Occipital lobe (tissue), 2 donors: ENCODE results near the gene RUFY3. TPM values are rescaled to one million over a fixed set of nuclear protein-coding genes. Genes with fewer than 3 reads are reported as not detected.

Experiments used
- DNase-seq: peaks from one replicate; lab custom pipeline; 2025; lab: John Stamatoyannopoulos, UW
- total RNA-seq: library from RNA; depleted of rRNA; stranded (reverse); fragments of >200 nt; gene quantifications from one replicate; pipeline ENCODE4 v1.2.3, GENCODE V29; 2014

Gene RUFY3
- total RNA-seq, 1 donor from 2014 or later: 582 TPM

- no peak for DNase-seq
Measured at GRCh38 chr4:70772929-70773555, 51.3 kb downstream of the RUFY3 start.

- no peak for DNase-seq
Measured at GRCh38 chr4:70778888-70779422, 57.2 kb downstream of the RUFY3 start.

GRCh38 chr4:70783096-70783495 lies 61.3 kb downstream of the RUFY3 start:
- no peak for DNase-seq

- no peak for DNase-seq
Measured at GRCh38 chr4:70787496-70787895, 65.7 kb downstream of the RUFY3 start.

DNA sequence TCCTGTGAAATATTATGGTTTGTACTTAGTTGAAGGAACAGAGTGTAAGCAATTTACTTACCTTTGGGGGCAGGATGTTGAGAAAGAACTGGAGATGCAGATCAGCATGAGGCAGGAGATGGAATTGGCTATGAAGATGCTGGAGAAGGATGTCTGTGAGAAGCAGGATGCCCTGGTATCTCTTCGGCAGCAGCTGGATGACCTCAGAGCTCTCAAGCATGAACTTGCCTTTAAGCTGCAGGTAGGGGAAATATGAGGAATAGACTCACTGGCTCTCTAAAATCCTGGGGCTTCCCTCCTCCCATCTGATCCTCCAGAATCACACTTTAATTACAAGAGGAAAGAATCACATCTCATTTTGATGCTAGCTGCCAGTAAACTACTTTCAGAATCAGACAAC lies 67.0 kb downstream of the RUFY3 start:
- no peak for DNase-seq

DNA sequence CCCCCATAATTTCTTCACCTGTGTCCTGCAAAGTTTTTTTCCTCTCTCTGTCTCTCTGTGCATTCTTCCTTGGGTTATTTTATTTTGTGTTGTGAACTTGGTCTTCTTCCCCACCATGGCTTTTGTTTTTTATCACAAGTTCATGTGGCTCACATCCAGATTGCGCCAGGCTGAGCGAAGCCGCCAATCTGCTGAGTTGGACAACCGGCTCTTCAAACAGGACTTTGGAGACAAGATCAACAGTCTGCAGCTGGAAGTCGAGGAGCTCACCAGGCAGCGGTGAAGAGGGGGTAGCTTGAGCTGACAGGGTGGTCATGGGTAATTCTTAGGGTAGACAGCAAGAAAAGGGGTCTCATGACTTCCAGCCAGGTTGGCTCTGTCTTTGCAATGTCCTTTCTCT lies 71.9 kb downstream of the RUFY3 start:
- no peak for DNase-seq

DNA sequence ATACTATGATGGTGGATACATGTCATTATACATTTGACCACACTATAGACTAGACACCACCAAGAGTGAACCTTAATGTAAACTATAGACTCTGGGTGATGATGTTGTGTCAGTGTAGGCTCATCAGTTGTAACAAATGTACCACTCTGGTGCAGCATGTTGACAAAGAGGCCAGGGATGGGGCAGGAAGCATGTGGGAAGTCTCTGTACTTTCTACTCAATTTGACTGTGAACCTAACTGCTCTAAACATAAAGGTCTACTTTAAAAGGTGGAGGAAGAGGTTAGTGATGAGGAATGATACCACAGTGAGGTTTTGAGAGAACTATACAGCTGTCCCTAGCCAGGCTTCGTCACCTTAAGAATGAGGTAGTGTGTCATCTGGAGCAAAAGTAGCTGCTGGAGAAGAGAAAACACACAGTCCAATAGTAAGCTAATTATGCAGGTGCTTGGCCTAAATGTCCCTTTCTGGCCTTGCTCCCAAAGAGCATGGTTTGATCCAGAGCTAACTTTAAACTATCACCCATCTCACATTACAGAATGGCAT lies 79.6 kb downstream of the RUFY3 start:
- no peak for DNase-seq

GRCh38 chr4:70802928-70803580 lies 81.3 kb downstream of the RUFY3 start:
- no peak for DNase-seq

DNA sequence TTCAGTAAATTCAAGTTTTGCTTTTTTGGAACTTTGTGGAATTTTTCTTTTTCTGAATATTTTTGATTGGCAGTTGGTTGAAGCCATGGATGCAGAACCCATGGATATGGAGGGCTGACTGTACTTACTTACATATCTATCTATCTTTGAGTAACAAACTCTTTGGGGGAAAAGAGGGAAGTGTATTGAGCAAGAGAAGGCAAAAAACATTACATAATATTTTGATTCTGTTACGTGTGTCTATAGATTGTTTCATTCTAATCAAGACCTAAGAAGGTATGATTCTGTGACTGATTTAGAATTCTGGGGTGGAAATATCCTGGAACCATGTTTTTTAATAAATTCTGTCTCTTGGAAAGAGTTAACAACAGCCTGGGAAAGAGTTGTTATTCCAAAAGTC lies 86.4 kb downstream of the RUFY3 start:
- DNase-seq: no peak

DNA sequence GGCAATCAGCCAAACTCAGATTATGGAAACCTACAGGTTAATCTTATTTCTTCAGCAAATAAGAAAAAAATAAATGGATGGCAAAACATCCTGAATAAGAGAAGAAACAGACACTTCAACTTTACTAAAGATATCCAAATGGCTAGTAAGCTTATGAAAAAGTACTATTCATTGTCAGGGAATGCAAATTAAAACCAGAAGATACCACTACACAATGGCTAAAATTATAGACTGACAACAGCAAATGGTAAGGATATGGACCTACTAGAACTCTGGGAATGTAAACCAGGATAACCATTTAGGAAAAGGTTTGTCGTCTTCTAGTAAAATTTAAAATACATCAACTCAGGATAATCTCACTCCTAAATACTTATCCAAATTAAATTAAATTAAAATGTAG lies 93.6 kb downstream of the RUFY3 start:
- DNase-seq: no peak

- DNase-seq: no peak
Measured at GRCh38 chr4:70816894-70817293, 95.1 kb downstream of the RUFY3 start.

- DNase-seq: no peak
Measured at GRCh38 chr4:70818173-70818855, 96.5 kb downstream of the RUFY3 start.

DNA sequence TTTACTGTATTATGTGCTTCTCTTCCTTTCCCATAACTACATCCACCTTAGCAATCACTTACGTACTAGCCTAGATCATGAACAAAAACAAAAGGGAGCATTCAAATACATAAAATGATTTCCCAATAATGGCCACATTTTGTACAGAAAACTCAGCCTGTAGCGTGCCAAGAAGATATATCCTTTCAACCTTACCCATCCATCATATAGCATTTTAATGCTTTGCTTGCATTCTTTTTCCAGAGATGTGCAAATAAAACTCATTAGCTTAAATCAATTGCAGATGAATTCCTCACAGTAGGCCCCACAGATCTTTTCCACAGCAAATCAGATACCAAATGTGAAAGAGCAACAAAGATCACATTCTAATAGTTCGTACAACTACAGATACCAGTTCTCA lies 97.2 kb downstream of the RUFY3 start:
- no peak for DNase-seq

GRCh38 chr4:70829015-70829414 lies 107.3 kb downstream of the RUFY3 start:
- no peak for DNase-seq

GRCh38 chr4:70829492-70829891 lies 107.7 kb downstream of the RUFY3 start:
- no peak for DNase-seq

DNA sequence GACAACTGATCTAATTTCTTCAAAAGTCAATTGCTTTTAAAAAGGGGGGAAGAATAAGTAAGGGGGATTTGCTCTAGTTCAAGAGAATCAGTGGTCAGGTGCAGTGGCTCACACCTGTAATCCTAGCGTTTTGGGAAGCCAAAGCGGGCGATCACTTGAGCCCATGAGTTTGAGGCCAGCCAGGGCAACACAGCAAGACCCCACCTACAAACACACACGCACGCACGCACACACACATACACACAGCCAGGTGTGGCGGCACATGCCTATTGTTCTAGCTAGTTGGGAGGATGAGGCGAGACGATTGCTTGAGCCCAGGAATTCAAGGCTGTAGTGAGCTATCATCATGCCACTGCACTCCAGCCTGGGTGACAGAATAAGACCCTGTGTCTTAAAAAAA lies 108.3 kb downstream of the RUFY3 start:
- no peak for DNase-seq

GRCh38 chr4:70831293-70831692 lies 109.5 kb downstream of the RUFY3 start:
- DNase-seq: no peak

- no peak for DNase-seq
Measured at GRCh38 chr4:70833675-70834074, 111.9 kb downstream of the RUFY3 start.

GRCh38 chr4:70836081-70836480 lies 114.3 kb downstream of the RUFY3 start:
- no peak for DNase-seq

DNA sequence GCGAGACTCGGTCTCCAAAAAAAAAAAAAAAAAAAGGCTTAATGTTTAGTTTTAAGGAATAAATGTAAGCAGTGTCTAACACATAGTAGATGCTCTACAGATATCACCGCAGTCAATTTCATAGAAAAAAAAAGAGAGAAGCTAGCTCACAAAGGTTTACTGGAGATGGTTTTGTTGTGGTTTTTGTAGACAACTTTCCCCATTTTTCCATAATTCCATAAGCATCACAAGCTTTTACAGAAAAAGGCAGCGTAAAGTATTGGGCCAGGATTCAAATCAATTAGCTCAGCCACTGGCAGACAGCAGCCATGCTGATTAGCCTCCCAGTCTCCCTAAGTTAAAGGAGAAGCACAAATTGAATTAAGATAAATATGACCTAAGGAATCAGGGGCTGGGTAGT lies 116.4 kb downstream of the RUFY3 start:
- no peak for DNase-seq

DNA sequence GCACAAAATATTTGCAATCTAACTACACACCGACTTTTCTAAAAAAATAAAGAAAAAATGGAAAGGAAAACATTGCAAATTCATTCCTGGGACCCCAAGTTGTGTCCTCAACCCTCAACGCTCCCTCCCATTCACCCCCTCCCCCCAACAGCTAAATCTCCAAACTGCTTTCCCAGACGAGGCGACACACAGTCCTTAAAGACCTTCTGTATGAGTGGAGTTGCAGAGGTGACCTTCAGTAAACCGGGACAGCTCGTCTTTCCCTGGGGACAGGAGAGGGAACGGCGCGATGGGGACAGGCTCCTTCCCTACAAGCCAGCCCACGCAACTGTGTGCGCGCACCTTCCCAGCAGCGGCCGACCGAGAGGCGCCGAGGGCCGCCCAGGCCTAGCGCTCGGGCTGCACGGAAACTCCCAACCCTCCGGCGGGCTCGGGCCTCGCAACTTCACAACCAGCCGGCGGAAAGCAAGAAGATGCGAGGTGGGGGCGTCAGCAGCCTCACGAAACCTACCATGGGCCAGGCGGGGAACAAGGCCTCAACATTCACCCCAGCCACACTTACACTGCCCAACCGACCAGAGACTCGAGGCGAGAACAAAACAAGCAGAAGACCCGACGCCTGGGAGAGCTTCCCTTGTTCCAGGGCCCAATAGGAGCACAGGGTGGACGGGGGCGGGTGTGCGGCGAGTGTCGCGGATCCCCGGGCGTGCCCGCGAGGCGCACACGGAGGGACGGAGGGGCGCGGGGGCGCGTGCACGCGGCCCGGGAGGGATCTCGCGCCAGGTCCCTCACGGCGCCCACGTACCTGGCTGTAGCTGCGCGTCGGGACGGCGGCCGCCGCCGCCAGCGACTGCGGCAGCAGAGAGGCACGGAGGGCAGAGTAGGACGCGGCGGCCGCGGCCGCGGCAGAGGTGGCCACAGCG lies 117.2 kb downstream of the RUFY3 start:
- peak; percentile 81 for DNase-seq
